SK-N-SH (cell line): ENCODE results near the gene GRK5.

ENCODE experiments used
- CTCF ChIP-seq: fragments of 200-600 bp; sonication (generic); IDR thresholded peaks from 2 replicates; pipeline ENCODE4 v1.6.1; 2017; ENCODE audit warnings: antibody characterized with exemption, mild to moderate bottlenecking, moderate library complexity
- EZH2phosphoT487 ChIP-seq: fragments of 200-600 bp; sonication (generic); IDR thresholded peaks from 2 replicates; pipeline ENCODE4 v1.6.1; 2017; ENCODE audit warnings: low read depth, mixed run types, mild to moderate bottlenecking, antibody characterized with exemption, moderate library complexity, borderline replicate concordance
- MEF2A ChIP-seq: IDR thresholded peaks from 2 replicates; pipeline ENCODE4 v1.4.0; 2012; ENCODE audit warnings: low read depth, borderline replicate concordance
- POLR2AphosphoS5 ChIP-seq: IDR thresholded peaks from 2 replicates; pipeline ENCODE4 v1.6.1; 2012; ENCODE audit warnings: low read depth, low read length
- RFX5 ChIP-seq: IDR thresholded peaks from 2 replicates; pipeline ENCODE4 v1.6.1; 2012; ENCODE audit warnings: mild to moderate bottlenecking, improper control_type of control experiment, low read length

GRCh38 chr10:119469846-119470245 lies 262.5 kb downstream of the GRK5 start:
- TF ChIP-seq MEF2A (no peak), CTCF (no peak), POLR2AphosphoS5 (no peak), RFX5 (no peak), EZH2phosphoT487 (no peak)
